ENCODE results near the gene GPR158.
"Not testable (repeated sequence)": the region's sequence is repeated elsewhere in the genome, so short reads cannot be mapped to it uniquely, and the experiment has no call there.

The GPR158 gene

GRCh38 chr10:25338271-25338670 is 163.5 kb downstream of the GPR158 start:
- TF ChIP-seq ZFX (IDR thresholded peaks at IDR 0.05; ENCODE audit: borderline replicate concordance) (no peak), CTCF (IDR thresholded peaks at IDR 0.05) (no peak)
- no peak overlapping the region for H3K27ac ChIP-seq

GRCh38 chr10:25339966-25340365 is 165.2 kb downstream of the GPR158 start:
- TF ChIP-seq ZFX (IDR thresholded peaks at IDR 0.05; ENCODE audit: borderline replicate concordance) (no peak), CTCF (IDR thresholded peaks at IDR 0.05) (no peak)
- H3K27ac ChIP-seq: no peak overlapping the region

- no peak overlapping the region for H3K27ac ChIP-seq
- TF ChIP-seq CTCF (IDR thresholded peaks at IDR 0.05) (no peak), ZFX (IDR thresholded peaks at IDR 0.05; ENCODE audit: borderline replicate concordance) (no peak)
Measured at GRCh38 chr10:25349520-25349919, 174.7 kb downstream of the GPR158 start.

- no peak for TF ChIP-seq CTCF (IDR thresholded peaks at IDR 0.05)
- TF ChIP-seq ZFX (IDR thresholded peaks at IDR 0.05; ENCODE audit: borderline replicate concordance): no peak
- no peak overlapping the region for H3K27ac ChIP-seq
Measured at GRCh38 chr10:25356609-25357008, 181.8 kb downstream of the GPR158 start.

- no peak overlapping the region for H3K27ac ChIP-seq
- TF ChIP-seq ZFX (IDR thresholded peaks at IDR 0.05; ENCODE audit: borderline replicate concordance) (no peak), CTCF (IDR thresholded peaks at IDR 0.05) (no peak)
Measured at GRCh38 chr10:25357269-25357668, 182.5 kb downstream of the GPR158 start.

- no peak for TF ChIP-seq ZFX (IDR thresholded peaks at IDR 0.05; ENCODE audit: borderline replicate concordance)
- no peak for TF ChIP-seq CTCF (IDR thresholded peaks at IDR 0.05)
- no peak overlapping the region for H3K27ac ChIP-seq
Measured at GRCh38 chr10:25382029-25382810, 207.4 kb downstream of the GPR158 start.

GRCh38 chr10:25382901-25383300 is 208.1 kb downstream of the GPR158 start:
- not testable (repeated sequence) for H3K27ac ChIP-seq

- H3K27ac ChIP-seq: no peak overlapping the region
- TF ChIP-seq CTCF (IDR thresholded peaks at IDR 0.05) (no peak), ZFX (IDR thresholded peaks at IDR 0.05; ENCODE audit: borderline replicate concordance) (no peak)
Measured at GRCh38 chr10:25383686-25384085, 208.9 kb downstream of the GPR158 start.
